BE2C (cell line): Measurements from ENCODE around the gene RGS11. TPM values are rescaled to one million over a fixed set of nuclear protein-coding genes. Genes with fewer than 3 reads are reported as not detected.
A peak's percentile ranks its signal among the peaks of the same experiment; 100 is the strongest.

Experiments
- DNase-seq: peaks from one replicate; pipeline ENCODE4 v3.0.0-alpha.2; 2020
- H3K27me3 ChIP-seq: fragments of 250-450 bp; sonication (Bioruptor Pico); 2 replicates; pipeline ENCODE4 v1.5.1; 2020; ENCODE audit warnings: mild to moderate bottlenecking
- H3K36me3 ChIP-seq: fragments of 250-450 bp; sonication (Bioruptor Pico); 2 replicates; pipeline ENCODE4 v1.5.1; 2020; ENCODE audit warnings: mild to moderate bottlenecking
- H3K4me1 ChIP-seq: fragments of 250-450 bp; sonication (Bioruptor Pico); 2 replicates; pipeline ENCODE4 v1.5.1; 2020
- H3K4me3 ChIP-seq: 2 replicates; pipeline ENCODE4 v1.5.1; 2011; ENCODE audit warnings: low read depth, low read length
- H3K9me3 ChIP-seq: fragments of 250-450 bp; sonication (Bioruptor Pico); 2 replicates; pipeline ENCODE4 v1.5.1; 2020
- polyA plus RNA-seq: library from polyadenylated mRNA; unstranded; fragments of >200 nt; gene quantifications from one replicate; pipeline ENCODE4 v1.2.1, GENCODE V29; 2012; ENCODE audit warnings: low read depth, missing spikeins; ENCODE audit not compliant: insufficient read length, insufficient read depth
- TF ChIP-seq, protein P1 (sequence below): IDR thresholded peaks from 2 replicates; pipeline ENCODE4 v1.5.1; 2012; ENCODE audit warnings: mild to moderate bottlenecking, low read depth, low read length

The RGS11 gene
- 29.9 TPM for polyA plus RNA-seq

DNA sequence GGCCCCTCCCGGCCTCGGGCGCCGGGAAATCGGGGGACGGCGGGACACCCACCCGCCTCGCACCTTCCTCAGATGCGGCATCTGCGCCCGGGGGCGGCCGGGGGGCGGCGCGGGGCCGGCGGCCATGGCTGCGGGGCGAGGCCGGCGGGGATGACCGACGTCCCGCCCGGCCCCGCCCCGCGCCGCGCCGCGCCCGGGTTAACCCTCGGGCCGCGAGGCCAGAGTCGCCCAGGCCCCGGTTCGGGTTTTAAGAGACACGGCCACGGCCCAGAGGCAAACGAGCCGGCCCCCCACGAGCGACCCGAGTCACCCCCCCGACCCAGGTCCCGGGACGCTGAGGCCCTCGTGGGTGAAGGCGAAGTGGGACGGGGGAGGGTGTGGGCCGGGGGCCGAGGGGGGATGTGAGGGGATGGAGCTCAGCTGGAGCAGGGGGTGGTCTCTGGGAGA, at the start of gene RGS11:
TSS of gene RGS11 (minus strand) at position 159 of the 447 bp plus-strand sequence. CDS start at position 126, 33 bp downstream.
- Histone ChIP-seq H3K36me3 (no peaks in the 10 kb centered on the region), H3K4me3 (peak within 1 kb of the TSS; percentile 43), H3K27me3 (peaks cover 10% of the 10 kb centered on the region), H3K9me3 (no peaks in the 10 kb centered on the region), H3K4me1 (no peaks in the 10 kb centered on the region)
- TF ChIP-seq, protein P1, sequence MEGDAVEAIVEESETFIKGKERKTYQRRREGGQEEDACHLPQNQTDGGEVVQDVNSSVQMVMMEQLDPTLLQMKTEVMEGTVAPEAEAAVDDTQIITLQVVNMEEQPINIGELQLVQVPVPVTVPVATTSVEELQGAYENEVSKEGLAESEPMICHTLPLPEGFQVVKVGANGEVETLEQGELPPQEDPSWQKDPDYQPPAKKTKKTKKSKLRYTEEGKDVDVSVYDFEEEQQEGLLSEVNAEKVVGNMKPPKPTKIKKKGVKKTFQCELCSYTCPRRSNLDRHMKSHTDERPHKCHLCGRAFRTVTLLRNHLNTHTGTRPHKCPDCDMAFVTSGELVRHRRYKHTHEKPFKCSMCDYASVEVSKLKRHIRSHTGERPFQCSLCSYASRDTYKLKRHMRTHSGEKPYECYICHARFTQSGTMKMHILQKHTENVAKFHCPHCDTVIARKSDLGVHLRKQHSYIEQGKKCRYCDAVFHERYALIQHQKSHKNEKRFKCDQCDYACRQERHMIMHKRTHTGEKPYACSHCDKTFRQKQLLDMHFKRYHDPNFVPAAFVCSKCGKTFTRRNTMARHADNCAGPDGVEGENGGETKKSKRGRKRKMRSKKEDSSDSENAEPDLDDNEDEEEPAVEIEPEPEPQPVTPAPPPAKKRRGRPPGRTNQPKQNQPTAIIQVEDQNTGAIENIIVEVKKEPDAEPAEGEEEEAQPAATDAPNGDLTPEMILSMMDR, result no peak
- DNase-seq, result peak; percentile 14

DNA sequence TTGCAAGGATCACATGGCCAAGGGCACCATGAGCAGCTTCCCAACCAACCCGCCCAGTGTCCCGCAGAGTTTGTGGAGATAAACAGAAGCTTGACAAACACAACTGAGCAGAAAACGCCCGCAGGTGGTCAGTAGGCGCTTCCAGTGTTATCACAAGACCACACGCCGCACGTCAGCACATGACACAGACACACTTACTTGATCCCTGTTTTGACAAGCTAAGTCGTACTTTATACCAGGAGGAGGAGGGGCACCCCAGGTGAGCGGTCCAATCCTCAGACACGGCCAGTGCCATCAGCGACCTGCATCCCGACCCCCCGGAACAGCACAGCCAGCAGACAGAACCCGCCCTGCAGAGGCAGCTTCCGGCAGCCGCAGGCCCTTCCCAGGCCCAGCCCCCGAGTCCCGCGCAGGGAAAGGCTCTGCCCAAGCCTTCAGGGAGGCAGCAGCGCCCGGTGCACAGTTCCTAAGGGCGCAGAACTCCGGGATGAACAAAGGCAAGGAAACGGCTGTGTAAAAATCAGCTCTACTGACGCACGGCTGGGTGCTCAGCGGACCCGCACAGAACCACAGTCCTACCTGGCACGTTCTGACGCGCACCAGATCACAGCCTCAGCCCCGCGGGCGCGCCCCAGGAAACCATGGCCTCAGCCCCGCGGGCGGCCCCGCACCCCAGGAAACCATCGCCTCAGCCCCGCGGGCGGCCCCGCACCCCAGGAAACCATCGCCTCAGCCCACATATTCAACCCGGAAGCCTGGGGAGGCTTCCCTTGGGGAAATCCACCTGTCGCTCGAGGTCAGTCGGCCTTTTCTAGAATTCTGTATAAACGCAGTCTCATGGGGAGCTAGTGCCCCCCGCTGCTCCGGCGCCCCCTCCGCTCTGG, 48.9 kb upstream of the RGS11 start:
- TF ChIP-seq, protein P1, result no peak
- Histone ChIP-seq H3K27me3 (no peaks in the 10 kb centered on the region), H3K36me3 (no peaks in the 10 kb centered on the region), H3K9me3 (no peaks in the 10 kb centered on the region), H3K4me1 (no peaks in the 10 kb centered on the region), H3K4me3 (no peak overlapping the region)
- no peak for DNase-seq

DNA sequence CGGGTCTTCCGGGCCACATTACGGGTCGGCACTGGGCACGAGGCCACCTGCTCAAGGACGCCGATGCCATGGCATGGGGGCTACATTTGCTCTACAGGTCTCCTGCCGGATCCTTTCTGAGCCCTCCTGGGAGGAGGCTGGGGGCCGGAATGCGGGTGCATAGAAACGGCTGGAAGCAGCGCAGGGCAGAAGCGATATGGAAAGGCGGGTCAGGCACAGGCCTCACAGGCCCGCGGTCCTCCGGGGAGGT, 48.4 kb upstream of the RGS11 start:
- no peaks in the 10 kb centered on the region for H3K4me1 ChIP-seq
- no peak overlapping the region for H3K4me3 ChIP-seq
- no peaks in the 10 kb centered on the region for H3K27me3 ChIP-seq
- no peaks in the 10 kb centered on the region for H3K9me3 ChIP-seq
- TF ChIP-seq, protein P1, result no peak
- no peaks in the 10 kb centered on the region for H3K36me3 ChIP-seq
- no peak for DNase-seq

DNA sequence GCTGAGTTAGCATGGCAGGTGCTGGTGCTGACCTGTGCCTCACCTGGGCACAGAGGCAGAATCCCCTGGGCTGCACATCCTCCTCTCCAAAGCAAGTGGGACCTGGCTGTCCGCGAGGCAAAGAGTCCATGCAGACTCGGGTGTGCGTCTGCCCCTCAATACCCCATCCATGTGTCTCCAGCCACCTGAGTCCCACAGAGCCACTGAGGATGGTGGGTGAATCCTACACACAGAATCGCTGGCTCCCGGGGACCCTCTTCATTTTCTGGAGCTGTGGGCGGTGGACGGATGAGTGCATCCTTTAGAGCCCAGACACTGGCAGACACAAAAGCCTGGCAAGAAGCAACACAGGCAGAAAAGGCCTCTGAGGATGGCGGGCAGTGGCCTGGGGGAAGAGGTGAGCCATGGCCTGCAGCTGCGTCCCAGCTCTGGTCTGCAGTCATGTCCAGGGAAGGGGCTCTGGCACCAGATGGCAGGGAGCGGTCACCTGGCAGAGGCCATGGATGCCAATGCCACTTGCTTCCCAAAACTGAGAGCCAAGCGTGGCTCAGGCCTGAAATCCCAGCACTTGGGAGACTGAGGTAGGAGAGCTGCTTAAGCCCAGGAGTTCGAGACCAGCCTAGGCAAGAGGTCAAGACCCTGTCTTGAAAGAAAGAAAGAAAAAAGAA, 46.9 kb upstream of the RGS11 start:
- no peak overlapping the region for H3K4me3 ChIP-seq
- DNase-seq, result no peak
- no peaks in the 10 kb centered on the region; the same call in 1 of the 2 replicates for H3K4me1 ChIP-seq
- no peaks in the 10 kb centered on the region for H3K27me3 ChIP-seq
- H3K9me3 ChIP-seq, result no peaks in the 10 kb centered on the region
- TF ChIP-seq, protein P1, result no peak
- H3K36me3 ChIP-seq, result no peaks in the 10 kb centered on the region

DNA sequence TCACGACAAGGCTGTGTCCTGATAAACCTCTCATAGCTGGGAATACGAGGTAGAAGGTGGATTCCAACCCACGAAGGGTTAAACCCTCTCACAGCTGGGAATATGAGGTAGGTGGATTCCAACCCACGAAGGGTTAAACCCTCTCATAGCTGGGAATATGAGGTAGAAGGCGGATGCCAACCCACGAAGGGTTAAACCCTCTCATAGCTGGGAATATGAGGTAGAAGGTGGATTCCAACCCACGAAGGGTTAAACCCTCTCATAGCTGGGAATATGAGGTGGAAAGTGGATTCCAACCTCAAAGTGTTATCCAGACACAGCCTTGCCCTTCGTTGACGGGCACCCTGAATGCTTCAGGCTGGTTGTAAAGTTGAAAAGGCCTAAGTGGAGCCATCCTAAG, 45.8 kb upstream of the RGS11 start:
- TF ChIP-seq, protein P1, result no peak
- H3K4me1 ChIP-seq, result no peaks in the 10 kb centered on the region; the same call in 1 of the 2 replicates
- no peak overlapping the region for H3K4me3 ChIP-seq
- DNase-seq, result no peak
- H3K27me3 ChIP-seq, result no peaks in the 10 kb centered on the region
- H3K36me3 ChIP-seq, result no peaks in the 10 kb centered on the region
- H3K9me3 ChIP-seq, result no peaks in the 10 kb centered on the region

DNA sequence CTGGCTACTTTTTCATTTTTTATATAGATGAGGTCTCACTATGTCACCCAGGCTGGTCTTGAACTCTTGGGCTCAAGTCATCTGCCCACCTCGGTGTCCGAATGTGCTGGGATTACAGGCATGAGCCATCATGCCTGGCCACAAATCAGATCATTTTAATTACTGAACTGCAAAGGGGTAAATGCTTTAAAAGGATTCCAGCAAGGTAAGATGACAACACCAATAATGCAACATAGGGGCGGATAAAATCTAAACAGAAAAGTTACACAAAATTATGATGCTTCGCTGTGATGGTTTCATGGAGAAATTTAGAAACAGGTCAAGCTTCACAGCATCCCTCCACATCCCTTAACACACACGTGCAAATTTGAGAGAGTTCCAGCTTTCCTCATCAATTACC, 44.5 kb upstream of the RGS11 start:
- no peak for DNase-seq
- Histone ChIP-seq H3K9me3 (no peaks in the 10 kb centered on the region), H3K27me3 (no peaks in the 10 kb centered on the region), H3K4me1 (no peaks in the 10 kb centered on the region; the same call in 1 of the 2 replicates), H3K4me3 (no peak overlapping the region), H3K36me3 (no peaks in the 10 kb centered on the region)
- TF ChIP-seq, protein P1, result no peak
